Measurements from ENCODE around the gene PIN4.

Gene PIN4

DNA sequence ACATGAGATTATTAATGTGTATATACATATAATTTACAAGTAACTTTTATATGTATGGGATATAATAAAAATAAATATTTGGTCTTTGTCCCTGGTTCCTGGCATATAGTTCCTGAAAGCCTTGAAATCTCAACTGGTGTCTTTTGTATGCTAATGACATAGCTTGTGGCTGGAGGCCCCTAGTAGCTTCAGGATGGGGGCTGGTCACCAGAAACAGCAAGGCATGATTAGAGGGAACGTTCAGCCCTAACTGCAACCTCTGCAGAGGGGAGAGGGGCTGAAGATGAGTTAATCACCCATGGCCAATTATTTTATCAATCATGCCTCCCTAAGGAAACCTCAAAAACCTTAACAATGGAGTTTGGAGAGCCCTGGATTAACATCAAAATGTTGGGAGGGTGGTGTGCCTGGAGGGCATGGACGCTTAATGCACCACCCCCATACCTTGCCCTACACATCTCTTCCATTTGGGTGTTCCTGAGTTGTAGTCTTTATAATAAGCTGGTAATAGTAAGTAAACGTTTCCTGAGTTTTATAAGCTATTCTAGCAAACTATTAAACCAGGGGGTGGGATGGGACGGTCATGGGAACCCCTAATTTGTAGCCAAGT is 21.3 kb downstream of the PIN4 start:
- Histone ChIP-seq H3K4me1 (ENCODE audit: low read length) (no peaks in the 10 kb centered on the region), H3K27me3 (ENCODE audit: low read depth, low read length) (no peaks in the 10 kb centered on the region), H3K9me3 (ENCODE audit: insufficient read depth, low read length) (no peaks in the 10 kb centered on the region), H3K36me3 (replicated peaks; ENCODE audit: low read depth, low read length) (peaks cover 23% of the 10 kb centered on the region), H3K9ac (ENCODE audit: low read length) (no peak overlapping the region), H3K79me2 (ENCODE audit: low read length) (no peaks in the 10 kb centered on the region; the same call in 1 of the 2 replicates), H3K4me3 (ENCODE audit: low read length) (no peak overlapping the region), H2AFZ (ENCODE audit: low read depth, low read length) (no peak overlapping the region), H4K20me1 (ENCODE audit: insufficient read depth, low read length) (no peaks in the 10 kb centered on the region), H3K4me2 (ENCODE audit: low read length) (no peak overlapping the region), H3K27ac (ENCODE audit: low read length) (no peak overlapping the region)
- TF ChIP-seq, protein P1, sequence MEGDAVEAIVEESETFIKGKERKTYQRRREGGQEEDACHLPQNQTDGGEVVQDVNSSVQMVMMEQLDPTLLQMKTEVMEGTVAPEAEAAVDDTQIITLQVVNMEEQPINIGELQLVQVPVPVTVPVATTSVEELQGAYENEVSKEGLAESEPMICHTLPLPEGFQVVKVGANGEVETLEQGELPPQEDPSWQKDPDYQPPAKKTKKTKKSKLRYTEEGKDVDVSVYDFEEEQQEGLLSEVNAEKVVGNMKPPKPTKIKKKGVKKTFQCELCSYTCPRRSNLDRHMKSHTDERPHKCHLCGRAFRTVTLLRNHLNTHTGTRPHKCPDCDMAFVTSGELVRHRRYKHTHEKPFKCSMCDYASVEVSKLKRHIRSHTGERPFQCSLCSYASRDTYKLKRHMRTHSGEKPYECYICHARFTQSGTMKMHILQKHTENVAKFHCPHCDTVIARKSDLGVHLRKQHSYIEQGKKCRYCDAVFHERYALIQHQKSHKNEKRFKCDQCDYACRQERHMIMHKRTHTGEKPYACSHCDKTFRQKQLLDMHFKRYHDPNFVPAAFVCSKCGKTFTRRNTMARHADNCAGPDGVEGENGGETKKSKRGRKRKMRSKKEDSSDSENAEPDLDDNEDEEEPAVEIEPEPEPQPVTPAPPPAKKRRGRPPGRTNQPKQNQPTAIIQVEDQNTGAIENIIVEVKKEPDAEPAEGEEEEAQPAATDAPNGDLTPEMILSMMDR (IDR thresholded peaks at IDR 0.05; ENCODE audit: low read depth, low read length) = no peak
- TF ChIP-seq EZH2phosphoT487 (IDR thresholded peaks at IDR 0.05; ENCODE audit: low read depth) = no peak

DNA sequence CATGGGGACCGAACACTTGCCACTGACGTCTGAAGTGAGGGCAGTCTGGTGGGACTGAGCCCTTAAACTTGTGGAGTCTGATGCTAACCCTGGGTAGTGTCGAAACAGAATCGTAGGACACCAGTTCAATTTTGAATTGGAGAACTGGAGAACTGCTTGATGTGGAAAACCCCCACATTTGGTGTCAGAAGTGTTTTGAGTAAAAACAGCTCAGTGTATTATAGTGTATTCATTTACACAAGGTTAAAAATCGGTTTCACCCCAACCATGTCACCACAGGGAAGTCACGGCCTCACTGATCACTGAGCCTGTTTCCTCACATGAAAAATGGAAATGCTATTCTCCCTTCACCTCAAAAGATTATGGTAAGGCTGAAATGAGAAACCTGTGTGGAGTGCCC is 21.9 kb downstream of the PIN4 start:
- Histone ChIP-seq H3K9ac (ENCODE audit: low read length) (no peak overlapping the region), H3K36me3 (replicated peaks; ENCODE audit: low read depth, low read length) (peaks cover 27% of the 10 kb centered on the region), H3K4me3 (ENCODE audit: low read length) (no peak overlapping the region), H3K9me3 (ENCODE audit: insufficient read depth, low read length) (no peaks in the 10 kb centered on the region), H3K27ac (ENCODE audit: low read length) (no peak overlapping the region), H2AFZ (ENCODE audit: low read depth, low read length) (no peak overlapping the region), H3K4me2 (ENCODE audit: low read length) (no peak overlapping the region), H3K27me3 (ENCODE audit: low read depth, low read length) (no peaks in the 10 kb centered on the region), H3K4me1 (ENCODE audit: low read length) (no peaks in the 10 kb centered on the region), H4K20me1 (ENCODE audit: insufficient read depth, low read length) (no peaks in the 10 kb centered on the region), H3K79me2 (ENCODE audit: low read length) (no peaks in the 10 kb centered on the region; the same call in 1 of the 2 replicates)
- TF ChIP-seq, protein P1 (IDR thresholded peaks at IDR 0.05; ENCODE audit: low read depth, low read length) = no peak
- TF ChIP-seq EZH2phosphoT487 (IDR thresholded peaks at IDR 0.05; ENCODE audit: low read depth) = no peak

DNA sequence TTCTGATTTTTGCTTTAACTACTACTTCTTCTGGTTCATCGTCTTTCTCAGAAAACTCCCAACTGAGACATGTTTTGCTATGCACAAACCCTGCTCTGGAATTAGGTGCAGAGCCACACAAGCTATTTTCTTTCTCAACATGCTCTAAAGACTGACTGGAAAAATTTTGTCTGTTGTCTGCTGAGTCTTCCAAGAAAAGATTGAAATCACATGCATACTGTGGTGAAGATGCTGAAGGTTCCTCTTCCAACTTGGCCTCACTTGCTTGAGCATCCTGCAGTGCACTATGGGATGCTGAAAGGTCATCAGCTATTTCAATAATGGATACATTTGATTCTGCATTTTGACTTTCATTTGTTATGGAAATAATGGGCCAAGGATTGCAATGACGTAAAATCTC is 24.1 kb downstream of the PIN4 start:
- no peaks in the 10 kb centered on the region for H3K27me3 ChIP-seq (ENCODE audit: low read depth, low read length)
- no peak overlapping the region for H2AFZ ChIP-seq (ENCODE audit: low read depth, low read length)
- no peak overlapping the region for H3K27ac ChIP-seq (ENCODE audit: low read length)
- peaks cover 9% of the 10 kb centered on the region for H4K20me1 ChIP-seq (ENCODE audit: insufficient read depth, low read length)
- H3K4me3 ChIP-seq (ENCODE audit: low read length) = no peak overlapping the region
- TF ChIP-seq, protein P1 (IDR thresholded peaks at IDR 0.05; ENCODE audit: low read depth, low read length) = no peak
- TF ChIP-seq EZH2phosphoT487 (IDR thresholded peaks at IDR 0.05; ENCODE audit: low read depth) = no peak
- peaks cover 25% of the 10 kb centered on the region for H3K36me3 ChIP-seq (replicated peaks; ENCODE audit: low read depth, low read length)
- no peak overlapping the region for H3K9ac ChIP-seq (ENCODE audit: low read length)
- no peak overlapping the region for H3K4me2 ChIP-seq (ENCODE audit: low read length)
- no peaks in the 10 kb centered on the region for H3K4me1 ChIP-seq (ENCODE audit: low read length)
- H3K79me2 ChIP-seq (ENCODE audit: low read length) = peaks cover 12% of the 10 kb centered on the region; the same call in 1 of the 2 replicates
- H3K9me3 ChIP-seq (ENCODE audit: insufficient read depth, low read length) = no peaks in the 10 kb centered on the region

DNA sequence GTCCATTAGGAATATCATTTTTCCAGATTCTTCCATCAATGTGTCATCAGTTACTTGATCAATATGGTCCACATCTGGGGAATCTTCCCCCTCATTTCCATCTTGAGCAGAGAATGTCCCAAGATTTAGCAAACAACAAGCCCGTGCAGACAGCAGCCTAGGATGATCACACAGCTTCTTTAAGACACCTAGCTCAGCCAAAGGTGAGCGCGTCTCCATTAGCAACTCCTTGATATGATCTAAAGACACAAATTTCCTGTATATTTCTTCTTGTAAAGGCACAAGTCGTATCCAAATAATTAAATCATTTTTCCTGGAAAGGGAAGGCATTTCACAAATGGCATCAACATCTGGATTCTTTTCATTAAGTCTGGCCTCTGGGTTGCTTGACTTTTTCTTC is 25.8 kb downstream of the PIN4 start:
- Histone ChIP-seq H3K79me2 (ENCODE audit: low read length) (peaks cover 17% of the 10 kb centered on the region; the same call in 1 of the 2 replicates), H3K4me2 (ENCODE audit: low read length) (no peak overlapping the region), H3K27ac (ENCODE audit: low read length) (no peak overlapping the region), H2AFZ (ENCODE audit: low read depth, low read length) (no peak overlapping the region), H3K4me1 (ENCODE audit: low read length) (no peaks in the 10 kb centered on the region), H3K27me3 (ENCODE audit: low read depth, low read length) (no peaks in the 10 kb centered on the region), H4K20me1 (ENCODE audit: insufficient read depth, low read length) (peaks cover 12% of the 10 kb centered on the region), H3K9ac (ENCODE audit: low read length) (no peak overlapping the region), H3K4me3 (ENCODE audit: low read length) (no peak overlapping the region), H3K9me3 (ENCODE audit: insufficient read depth, low read length) (no peaks in the 10 kb centered on the region), H3K36me3 (replicated peaks; ENCODE audit: low read depth, low read length) (peaks cover 25% of the 10 kb centered on the region)
- TF ChIP-seq EZH2phosphoT487 (IDR thresholded peaks at IDR 0.05; ENCODE audit: low read depth) = no peak
- TF ChIP-seq, protein P1 (IDR thresholded peaks at IDR 0.05; ENCODE audit: low read depth, low read length) = no peak
